ENCODE data around the gene MECP2.

MECP2 gene

DNA sequence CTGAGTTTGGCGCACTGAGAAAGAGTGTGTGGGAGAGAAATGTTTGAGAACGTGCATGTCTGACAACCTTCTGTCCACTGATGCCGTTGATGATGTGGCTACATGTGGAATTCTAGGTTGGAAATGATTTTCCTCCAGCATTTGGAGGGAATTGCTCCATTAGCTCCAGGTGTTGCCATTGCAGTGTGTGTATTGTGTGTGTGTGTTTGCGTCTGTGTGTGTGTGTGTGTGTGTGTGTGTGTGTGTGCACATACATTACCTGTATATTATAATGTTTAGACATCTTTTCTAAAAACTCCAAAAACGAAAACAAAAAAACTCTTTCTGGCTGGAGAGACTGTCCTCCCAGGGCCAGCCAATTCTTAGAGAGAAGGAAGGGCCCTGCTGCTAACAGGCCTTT is 18.2 kb upstream of the MECP2 start:
- no peak for DNase-seq (ENCODE audit: low spot score)
- TF ChIP-seq, protein P1, sequence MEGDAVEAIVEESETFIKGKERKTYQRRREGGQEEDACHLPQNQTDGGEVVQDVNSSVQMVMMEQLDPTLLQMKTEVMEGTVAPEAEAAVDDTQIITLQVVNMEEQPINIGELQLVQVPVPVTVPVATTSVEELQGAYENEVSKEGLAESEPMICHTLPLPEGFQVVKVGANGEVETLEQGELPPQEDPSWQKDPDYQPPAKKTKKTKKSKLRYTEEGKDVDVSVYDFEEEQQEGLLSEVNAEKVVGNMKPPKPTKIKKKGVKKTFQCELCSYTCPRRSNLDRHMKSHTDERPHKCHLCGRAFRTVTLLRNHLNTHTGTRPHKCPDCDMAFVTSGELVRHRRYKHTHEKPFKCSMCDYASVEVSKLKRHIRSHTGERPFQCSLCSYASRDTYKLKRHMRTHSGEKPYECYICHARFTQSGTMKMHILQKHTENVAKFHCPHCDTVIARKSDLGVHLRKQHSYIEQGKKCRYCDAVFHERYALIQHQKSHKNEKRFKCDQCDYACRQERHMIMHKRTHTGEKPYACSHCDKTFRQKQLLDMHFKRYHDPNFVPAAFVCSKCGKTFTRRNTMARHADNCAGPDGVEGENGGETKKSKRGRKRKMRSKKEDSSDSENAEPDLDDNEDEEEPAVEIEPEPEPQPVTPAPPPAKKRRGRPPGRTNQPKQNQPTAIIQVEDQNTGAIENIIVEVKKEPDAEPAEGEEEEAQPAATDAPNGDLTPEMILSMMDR (IDR thresholded peaks at IDR 0.05): no peak
- H3K27ac ChIP-seq: no peak overlapping the region
- no peak overlapping the region for H3K4me3 ChIP-seq

DNA sequence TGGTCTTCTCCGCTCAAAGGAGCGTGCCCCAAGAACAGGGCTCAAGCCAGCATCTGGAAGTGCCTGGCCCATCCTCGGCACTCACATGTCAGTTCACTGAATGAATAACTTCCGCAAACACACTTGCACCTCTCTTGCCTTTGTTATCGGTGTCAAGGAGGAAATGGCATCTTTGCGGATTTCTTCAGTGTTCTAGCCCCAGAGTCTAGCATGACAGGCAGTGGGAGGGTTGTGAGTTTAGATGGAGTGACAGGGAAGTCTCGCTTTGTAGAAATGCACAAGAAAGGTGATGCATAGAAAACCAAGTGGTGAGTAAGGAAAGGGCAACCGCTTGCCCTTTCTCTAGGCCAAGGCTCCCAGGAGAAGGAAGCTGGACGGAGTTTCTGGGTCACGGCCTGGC is 17.6 kb upstream of the MECP2 start:
- H3K4me3 ChIP-seq: no peak overlapping the region
- DNase-seq (ENCODE audit: low spot score): no peak
- TF ChIP-seq, protein P1 (IDR thresholded peaks at IDR 0.05): no peak
- H3K27ac ChIP-seq: no peak overlapping the region

DNA sequence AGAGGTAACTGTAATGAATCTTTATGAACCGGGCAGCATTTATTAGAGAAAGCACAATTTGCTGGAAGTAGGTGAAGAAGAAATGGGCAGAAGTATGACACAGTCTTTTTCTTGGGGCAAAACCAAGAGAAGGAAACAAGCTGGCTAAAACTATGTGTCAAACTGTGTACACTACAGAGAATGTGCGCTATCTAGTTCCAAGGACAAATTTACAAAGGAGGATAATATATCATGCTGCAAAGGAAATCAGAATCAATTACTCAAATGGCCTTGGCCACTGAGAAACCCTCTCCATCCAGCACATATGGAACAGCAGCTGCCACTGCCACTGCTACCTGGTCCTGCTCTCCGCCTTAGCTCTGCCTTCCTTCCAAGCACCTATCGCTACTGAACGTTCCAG is 17.1 kb upstream of the MECP2 start:
- TF ChIP-seq, protein P1 (IDR thresholded peaks at IDR 0.05): no peak
- Histone ChIP-seq H3K4me3 (no peak overlapping the region), H3K27ac (no peak overlapping the region)
- no peak for DNase-seq (ENCODE audit: low spot score)

DNA sequence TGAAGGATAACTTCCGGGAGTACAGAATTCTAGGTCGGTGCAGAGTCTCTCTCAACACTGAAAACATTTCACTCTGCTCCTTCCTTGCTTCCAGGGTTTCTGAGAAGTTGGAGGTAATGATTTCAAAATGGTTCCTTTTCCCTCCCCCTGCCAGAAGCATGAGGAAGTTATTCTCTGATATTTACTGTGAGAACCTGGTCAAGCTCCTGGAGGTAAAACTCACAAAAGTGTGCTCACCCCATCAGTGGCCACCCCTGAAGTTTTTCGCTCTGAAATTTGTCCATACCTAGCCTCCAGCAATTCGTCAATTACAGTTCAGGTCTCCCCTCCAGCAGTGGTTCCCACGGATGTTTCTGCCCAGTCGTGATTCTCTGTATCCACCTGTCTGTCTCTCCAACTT is 16.2 kb upstream of the MECP2 start:
- DNase-seq (ENCODE audit: low spot score): no peak
- no peak overlapping the region for H3K4me3 ChIP-seq
- TF ChIP-seq, protein P1 (IDR thresholded peaks at IDR 0.05): no peak
- no peak overlapping the region for H3K27ac ChIP-seq

DNA sequence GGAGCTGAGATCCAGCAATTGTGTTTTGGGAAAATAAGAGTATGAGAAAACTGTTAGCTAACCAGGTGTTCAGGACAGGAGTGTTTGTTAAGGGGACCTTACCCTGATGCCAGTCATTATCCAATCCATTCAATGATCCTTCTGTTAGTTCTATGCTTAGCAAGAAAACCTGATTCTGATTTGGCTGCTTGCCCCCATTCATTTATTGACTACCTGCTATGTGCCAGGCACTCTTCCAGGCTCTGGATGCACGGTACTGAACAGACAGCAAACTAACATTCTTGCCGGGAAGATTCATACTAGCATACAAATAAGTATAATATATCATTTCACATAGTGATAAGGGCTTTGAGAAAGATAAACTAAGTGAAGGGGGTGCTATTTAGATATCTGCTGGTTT is 1.0 kb upstream of the MECP2 start:
- TF ChIP-seq, protein P1 (IDR thresholded peaks at IDR 0.05): no peak
- H3K4me3 ChIP-seq: no peak overlapping the region
- no peak for DNase-seq (ENCODE audit: low spot score)
- no peak overlapping the region for H3K27ac ChIP-seq

DNA sequence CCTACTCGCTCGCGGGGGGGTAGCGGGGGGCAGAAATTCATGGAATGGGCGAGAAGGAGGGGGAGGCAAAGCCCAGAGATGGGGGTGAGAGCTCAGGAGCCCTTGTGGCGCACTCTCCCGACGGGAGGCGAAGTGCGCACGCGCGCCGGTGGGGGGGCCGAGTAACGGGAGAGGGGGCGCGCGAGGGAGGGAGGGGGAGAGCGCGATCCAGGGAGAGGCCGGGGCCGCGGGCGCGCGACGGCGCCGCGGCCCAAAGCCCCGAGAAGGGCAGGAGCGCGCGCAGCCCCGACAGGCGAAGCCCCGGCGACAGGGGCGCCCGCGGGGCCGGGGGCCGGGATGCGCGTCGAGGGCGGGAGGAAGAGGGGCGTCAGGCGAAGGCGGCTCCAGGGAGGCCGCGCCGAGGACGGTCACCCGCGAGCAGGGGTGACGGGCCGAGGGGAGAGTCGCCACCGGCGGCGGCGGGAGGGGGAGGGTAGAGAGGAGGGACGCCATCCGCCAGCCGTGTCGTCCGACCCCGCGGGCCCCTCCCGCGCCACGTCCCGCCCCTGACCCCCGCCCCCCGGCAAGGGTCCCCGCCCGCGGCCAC is 421 bp downstream of the MECP2 start:
- DNase-seq (ENCODE audit: low spot score): peak; percentile 75
- TF ChIP-seq, protein P1 (IDR thresholded peaks at IDR 0.05): no peak
- H3K4me3 ChIP-seq: peak overlapping the region; percentile 92
- H3K27ac ChIP-seq: peak overlapping the region; percentile 97 to 100

DNA sequence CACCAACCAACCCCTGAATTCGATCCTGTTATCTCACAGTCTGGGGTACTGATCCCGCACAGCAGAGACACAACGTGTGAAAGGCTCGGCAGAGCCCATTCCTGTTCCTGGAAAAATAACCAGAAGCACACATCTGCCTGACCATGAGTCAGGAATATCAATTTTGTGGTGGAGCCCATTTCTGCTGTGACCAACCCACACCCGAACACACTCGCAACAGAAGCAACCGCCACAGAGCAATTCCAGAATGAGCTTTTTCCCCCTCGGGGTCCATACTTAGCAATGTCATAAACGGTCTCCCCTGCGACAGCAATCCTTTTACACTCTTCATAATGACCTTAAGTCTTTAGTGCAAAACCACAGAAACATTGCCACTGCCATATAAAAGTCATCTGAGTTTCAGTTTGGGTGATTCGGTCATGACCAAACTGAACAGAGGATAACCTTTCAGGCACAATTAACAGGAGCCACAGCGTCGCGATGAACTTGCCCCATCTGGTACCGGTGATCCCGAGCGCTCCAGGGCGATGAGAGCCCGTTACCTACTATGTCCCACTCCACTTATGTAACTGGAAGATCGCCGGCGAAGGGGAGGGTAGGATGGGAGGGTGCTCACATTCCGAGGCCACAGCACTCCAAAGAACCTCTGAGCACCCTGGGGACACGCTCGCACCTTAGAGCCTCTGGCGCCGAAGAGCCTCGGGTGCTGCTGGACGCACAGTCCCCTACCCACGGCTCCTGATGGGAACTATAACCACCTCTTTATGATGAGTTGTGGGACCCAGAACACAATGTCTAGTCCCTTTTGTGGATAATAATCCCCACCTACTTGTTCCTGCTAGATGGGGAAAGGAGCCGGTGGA is 1.1 kb downstream of the MECP2 start:
- TF ChIP-seq, protein P1 (IDR thresholded peaks at IDR 0.05): no peak
- Histone ChIP-seq H3K27ac (peak overlapping the region; percentile 97 to 100), H3K4me3 (peak overlapping the region; percentile 92)
- DNase-seq (ENCODE audit: low spot score): no peak
